K562 (cell line): ENCODE measurements around the gene SMG7. TPM values are rescaled to one million over a fixed set of nuclear protein-coding genes. Genes with fewer than 3 reads are reported as not detected.

Experiments used
- BHLHE40 ChIP-seq: IDR thresholded peaks from 2 replicates; pipeline ENCODE4 v1.6.1; 2011; ENCODE audit warnings: low read length, improper control_type of control experiment
- CREM ChIP-seq: IDR thresholded peaks from 2 replicates; pipeline ENCODE4 v1.6.1; 2014; ENCODE audit warnings: antibody characterized with exemption, low read depth
- CTCFL ChIP-seq: IDR thresholded peaks from 2 replicates; pipeline ENCODE4 v1.6.1; 2011; ENCODE audit warnings: borderline replicate concordance, low read depth, mild to moderate bottlenecking, moderate library complexity, low read length; ENCODE audit not compliant: insufficient read depth, poor library complexity, severe bottlenecking
- GATA2 ChIP-seq: sonication (generic); formaldehyde crosslinking; IDR thresholded peaks from 2 replicates; pipeline ENCODE4 v1.4.0; 2020; ENCODE audit warnings: mild to moderate bottlenecking, missing genetic modification reagents
- GATAD2B ChIP-seq: fragments of 450-650 bp; IDR thresholded peaks from 2 replicates; pipeline ENCODE4 v1.6.1; 2017; ENCODE audit warnings: mild to moderate bottlenecking, borderline replicate concordance
- HDGF ChIP-seq: fragments of 450-650 bp; IDR thresholded peaks from 2 replicates; pipeline ENCODE4 v1.6.1; 2016
- MBD2 ChIP-seq: sonication (generic); IDR thresholded peaks from 2 replicates; pipeline ENCODE4 v1.6.1; 2016; ENCODE audit warnings: low read depth, borderline replicate concordance
- NCOR1 ChIP-seq: fragments of 450-650 bp; IDR thresholded peaks from 2 replicates; pipeline ENCODE4 v1.6.1; 2016; ENCODE audit warnings: mild to moderate bottlenecking, moderate library complexity
- PHTF2 ChIP-seq: fragments of 250-450 bp; sonication (Bioruptor Pico); IDR thresholded peaks from 2 replicates; pipeline ENCODE4 v1.5.0; 2021; ENCODE audit warnings: mild to moderate bottlenecking
- POLR2AphosphoS2 ChIP-seq: IDR thresholded peaks from 2 replicates; pipeline ENCODE4 v1.6.1; 2012; ENCODE audit warnings: low read length, improper control_type of control experiment
- TEAD4 ChIP-seq, 2 experiments: sonication (generic) in 1 of 2; formaldehyde crosslinking in 1 of 2; IDR thresholded peaks; 2 replicates each; pipeline versions ENCODE4 v1.6.1 to v1.8.0; 2012 to 2022; ENCODE audit warnings: borderline replicate concordance in 1 of 2, inconsistent platforms in 1 of 2, low read length in 1 of 2, mild to moderate bottlenecking in 1 of 2, missing genetic modification reagents in 1 of 2
- ZBTB34 ChIP-seq: fragments of 250-450 bp; sonication (Bioruptor Pico); IDR thresholded peaks from 2 replicates; pipeline ENCODE4 v1.8.0; 2021; ENCODE audit warnings: mild to moderate bottlenecking, moderate library complexity
- ZKSCAN3 ChIP-seq: fragments of 250-450 bp; sonication (Bioruptor Pico); IDR thresholded peaks from 2 replicates; pipeline ENCODE4 v1.4.0; 2020
- ZNF174 ChIP-seq: fragments of 250-450 bp; sonication (Bioruptor Pico); IDR thresholded peaks from 2 replicates; pipeline ENCODE4 v1.4.0; 2020; ENCODE audit warnings: mild to moderate bottlenecking
- ZNF347 ChIP-seq: fragments of 450-650 bp; formaldehyde crosslinking; IDR thresholded peaks from 2 replicates; pipeline ENCODE4 v1.4.0; 2020; ENCODE audit warnings: low read depth, mild to moderate bottlenecking, moderate library complexity
- polyA plus RNA-seq, 8 experiments: library from polyadenylated mRNA; depleted of rRNA in 4 of 8; stranded (reverse) in 5 of 8; unstranded in 3 of 8; fragments of >200 nt; fragmentation: Nextera tagmentation in 2 of 8; fragmentation: Illumina TruSeq in 1 of 8; extraction: Ambion mirVana in 2 of 8; extraction: Trizol in 1 of 8; gene quantifications; 2 replicates each; pipeline versions ENCODE4 v1.2.1 to v1.2.3, GENCODE V29; 2011 to 2014; ENCODE audit warnings: inconsistent platforms in 1 of 8, missing spikeins in 1 of 8
- total RNA-seq, 7 experiments: library from RNA; depleted of rRNA in 6 of 7; stranded (reverse); fragments of >200 nt in 6 of 7; fragmentation: Illumina TruSeq in 2 of 7; extraction: Trizol in 2 of 7; gene quantifications; 2 replicates each; pipeline versions ENCODE4 v1.2.1 to v1.2.3, GENCODE V29; 2011 to 2021; ENCODE audit warnings: low replicate concordance in 1 of 7
- TF ChIP-seq, protein P1 (sequence below): fragments of 250-450 bp; sonication (Bioruptor Pico); IDR thresholded peaks from 2 replicates; pipeline ENCODE4 v1.4.0; 2020
- TF ChIP-seq, protein P2 (sequence below): fragments of 250-450 bp; sonication (Bioruptor Pico); IDR thresholded peaks from 2 replicates; pipeline ENCODE4 v1.8.0; 2021; ENCODE audit warnings: moderate library complexity, mild to moderate bottlenecking, inconsistent platforms

SMG7 gene
- total and polyA plus RNA-seq, 9 of the 15 experiments (the other 6 are each of a cell fraction or from before 2014, with no cell fraction given), result 12.4 to 74.6 (median 29.0) TPM

DNA sequence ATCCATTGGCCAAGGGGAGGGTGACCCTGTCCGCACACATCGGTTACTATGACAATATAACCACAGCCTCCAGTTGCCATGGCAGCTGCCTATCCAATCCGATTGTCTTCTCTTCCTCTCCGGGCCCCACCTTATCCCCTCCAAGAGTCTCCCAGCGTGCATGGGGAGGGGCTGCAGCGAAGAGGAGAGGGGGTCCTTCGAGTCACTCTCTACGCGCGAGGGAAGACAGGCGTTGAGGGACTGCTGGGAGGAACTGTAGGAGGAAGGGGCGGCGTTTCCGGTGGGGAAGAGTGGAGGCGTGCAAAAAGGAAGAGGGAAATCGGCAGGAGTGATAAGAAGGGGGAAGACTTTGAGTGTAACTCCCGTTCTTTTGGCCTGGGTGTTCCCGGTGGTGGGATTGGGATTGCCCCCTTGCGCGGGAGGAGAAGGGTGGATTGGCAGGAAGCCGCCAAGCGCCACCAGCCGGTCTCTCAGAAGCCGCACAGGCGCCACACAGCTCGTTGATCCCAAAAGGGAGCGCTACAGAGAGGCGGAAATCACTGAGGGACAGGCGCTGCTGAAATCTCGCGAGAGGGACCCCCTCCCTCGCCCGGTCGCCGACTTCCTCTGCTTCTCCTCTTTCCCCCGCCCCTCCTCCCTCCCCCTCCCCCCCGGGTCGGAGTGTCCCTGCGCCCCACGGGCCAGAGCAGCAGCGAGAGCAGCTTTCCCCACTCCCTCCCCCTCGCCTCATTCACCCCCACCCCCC lies 384 bp upstream of the SMG7 start (continued):
- TF ChIP-seq CREM, result peak; percentile 83
- TF ChIP-seq PHTF2, result 0 out of 2 replicates have a peak, but pooled peaks have one; percentile 46
- TF ChIP-seq BHLHE40, result peak; percentile 62
- TF ChIP-seq, protein P1, sequence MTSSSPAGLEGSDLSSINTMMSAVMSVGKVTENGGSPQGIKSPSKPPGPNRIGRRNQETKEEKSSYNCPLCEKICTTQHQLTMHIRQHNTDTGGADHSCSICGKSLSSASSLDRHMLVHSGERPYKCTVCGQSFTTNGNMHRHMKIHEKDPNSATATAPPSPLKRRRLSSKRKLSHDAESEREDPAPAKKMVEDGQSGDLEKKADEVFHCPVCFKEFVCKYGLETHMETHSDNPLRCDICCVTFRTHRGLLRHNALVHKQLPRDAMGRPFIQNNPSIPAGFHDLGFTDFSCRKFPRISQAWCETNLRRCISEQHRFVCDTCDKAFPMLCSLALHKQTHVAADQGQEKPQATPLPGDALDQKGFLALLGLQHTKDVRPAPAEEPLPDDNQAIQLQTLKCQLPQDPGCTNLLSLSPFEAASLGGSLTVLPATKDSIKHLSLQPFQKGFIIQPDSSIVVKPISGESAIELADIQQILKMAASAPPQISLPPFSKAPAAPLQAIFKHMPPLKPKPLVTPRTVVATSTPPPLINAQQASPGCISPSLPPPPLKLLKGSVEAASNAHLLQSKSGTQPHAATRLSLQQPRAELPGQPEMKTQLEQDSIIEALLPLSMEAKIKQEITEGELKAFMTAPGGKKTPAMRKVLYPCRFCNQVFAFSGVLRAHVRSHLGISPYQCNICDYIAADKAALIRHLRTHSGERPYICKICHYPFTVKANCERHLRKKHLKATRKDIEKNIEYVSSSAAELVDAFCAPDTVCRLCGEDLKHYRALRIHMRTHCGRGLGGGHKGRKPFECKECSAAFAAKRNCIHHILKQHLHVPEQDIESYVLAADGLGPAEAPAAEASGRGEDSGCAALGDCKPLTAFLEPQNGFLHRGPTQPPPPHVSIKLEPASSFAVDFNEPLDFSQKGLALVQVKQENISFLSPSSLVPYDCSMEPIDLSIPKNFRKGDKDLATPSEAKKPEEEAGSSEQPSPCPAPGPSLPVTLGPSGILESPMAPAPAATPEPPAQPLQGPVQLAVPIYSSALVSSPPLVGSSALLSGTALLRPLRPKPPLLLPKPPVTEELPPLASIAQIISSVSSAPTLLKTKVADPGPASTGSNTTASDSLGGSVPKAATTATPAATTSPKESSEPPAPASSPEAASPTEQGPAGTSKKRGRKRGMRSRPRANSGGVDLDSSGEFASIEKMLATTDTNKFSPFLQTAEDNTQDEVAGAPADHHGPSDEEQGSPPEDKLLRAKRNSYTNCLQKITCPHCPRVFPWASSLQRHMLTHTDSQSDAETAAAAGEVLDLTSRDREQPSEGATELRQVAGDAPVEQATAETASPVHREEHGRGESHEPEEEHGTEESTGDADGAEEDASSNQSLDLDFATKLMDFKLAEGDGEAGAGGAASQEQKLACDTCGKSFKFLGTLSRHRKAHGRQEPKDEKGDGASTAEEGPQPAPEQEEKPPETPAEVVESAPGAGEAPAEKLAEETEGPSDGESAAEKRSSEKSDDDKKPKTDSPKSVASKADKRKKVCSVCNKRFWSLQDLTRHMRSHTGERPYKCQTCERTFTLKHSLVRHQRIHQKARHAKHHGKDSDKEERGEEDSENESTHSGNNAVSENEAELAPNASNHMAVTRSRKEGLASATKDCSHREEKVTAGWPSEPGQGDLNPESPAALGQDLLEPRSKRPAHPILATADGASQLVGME (CRISPR knock-in tag), result peak; percentile 99
- TF ChIP-seq POLR2AphosphoS2, result no peak
- peak; percentile 57 for TF ChIP-seq NCOR1
- TF ChIP-seq GATA2 (CRISPR knock-in tag), result peak; percentile 99
- TF ChIP-seq ZKSCAN3 (CRISPR knock-in tag), result no peak
- no peak for TF ChIP-seq ZNF347
- TF ChIP-seq, protein P2, sequence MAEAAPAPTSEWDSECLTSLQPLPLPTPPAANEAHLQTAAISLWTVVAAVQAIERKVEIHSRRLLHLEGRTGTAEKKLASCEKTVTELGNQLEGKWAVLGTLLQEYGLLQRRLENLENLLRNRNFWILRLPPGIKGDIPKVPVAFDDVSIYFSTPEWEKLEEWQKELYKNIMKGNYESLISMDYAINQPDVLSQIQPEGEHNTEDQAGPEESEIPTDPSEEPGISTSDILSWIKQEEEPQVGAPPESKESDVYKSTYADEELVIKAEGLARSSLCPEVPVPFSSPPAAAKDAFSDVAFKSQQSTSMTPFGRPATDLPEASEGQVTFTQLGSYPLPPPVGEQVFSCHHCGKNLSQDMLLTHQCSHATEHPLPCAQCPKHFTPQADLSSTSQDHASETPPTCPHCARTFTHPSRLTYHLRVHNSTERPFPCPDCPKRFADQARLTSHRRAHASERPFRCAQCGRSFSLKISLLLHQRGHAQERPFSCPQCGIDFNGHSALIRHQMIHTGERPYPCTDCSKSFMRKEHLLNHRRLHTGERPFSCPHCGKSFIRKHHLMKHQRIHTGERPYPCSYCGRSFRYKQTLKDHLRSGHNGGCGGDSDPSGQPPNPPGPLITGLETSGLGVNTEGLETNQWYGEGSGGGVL (CRISPR knock-in tag), result no peak
- no peak for TF ChIP-seq ZNF174 (CRISPR knock-in tag)
- TF ChIP-seq ZBTB34 (CRISPR knock-in tag), result no peak
- TF ChIP-seq GATAD2B, result no peak; the same call in 1 of the 2 replicates
- no peak for TF ChIP-seq CTCFL
- TF ChIP-seq MBD2, result peak; percentile 64; the same call in 1 of the 2 replicates
- TF ChIP-seq TEAD4 (IDR thresholded peaks at IDR 0.05; ENCODE audit: low read length), result peak; percentile 62; the same call in 1 of the 2 replicates
- no peak for TF ChIP-seq TEAD4 (CRISPR knock-in tag; IDR thresholded peaks at IDR 0.05; ENCODE audit: borderline replicate concordance)
- TF ChIP-seq HDGF, result no peak
